Endodermal cell (in vitro differentiated cells): ENCODE results near the gene TSPAN33. TPM values are rescaled to one million over a fixed set of nuclear protein-coding genes. Genes with fewer than 3 reads are reported as not detected.

ENCODE experiments used
- DNase-seq: peaks from one replicate; pipeline ENCODE4 v3.0.0-alpha.2; 2017
- H3K27ac ChIP-seq: 2 replicates; pipeline ENCODE4 v1.5.1; 2013; ENCODE audit warnings: mild to moderate bottlenecking, low read depth, low read length, moderate library complexity
- H3K27me3 ChIP-seq: 2 replicates; pipeline ENCODE4 v1.6.1; 2013; ENCODE audit warnings: mild to moderate bottlenecking, low read length, moderate library complexity; ENCODE audit not compliant: insufficient read depth, control insufficient read depth, poor library complexity, severe bottlenecking
- H3K36me3 ChIP-seq: 2 replicates; pipeline ENCODE4 v1.7.0; 2013; ENCODE audit warnings: mild to moderate bottlenecking, low read length, moderate library complexity; ENCODE audit not compliant: control insufficient read depth, insufficient read depth
- H3K4me1 ChIP-seq: one replicate; pipeline ENCODE4 v1.7.0; 2013; ENCODE audit warnings: low read length; ENCODE audit not compliant: control insufficient read depth, insufficient read depth
- H3K4me3 ChIP-seq: 2 replicates; pipeline ENCODE4 v1.5.1; 2013; ENCODE audit warnings: mild to moderate bottlenecking, low read length, moderate library complexity
- H3K9ac ChIP-seq: 2 replicates; pipeline ENCODE4 v1.6.1; 2013; ENCODE audit warnings: mild to moderate bottlenecking, low read length, moderate library complexity; ENCODE audit not compliant: poor library complexity, severe bottlenecking; ENCODE audit errors: extremely low read depth
- H3K9me3 ChIP-seq: 2 replicates; pipeline ENCODE4 v1.6.1; 2013; ENCODE audit warnings: mild to moderate bottlenecking, low read length, moderate library complexity; ENCODE audit not compliant: control insufficient read depth
- H3K27ac Mint-ChIP-seq: 2 replicates; pipeline ENCODE4 v1.8.0; 2020; ENCODE audit warnings: mixed read lengths
- H3K27me3 Mint-ChIP-seq: 2 replicates; pipeline ENCODE4 v1.8.0; 2021; ENCODE audit warnings: mild to moderate bottlenecking, mixed read lengths; ENCODE audit not compliant: insufficient read depth
- H3K36me3 Mint-ChIP-seq: 2 replicates; pipeline ENCODE4 v1.8.0; 2020; ENCODE audit warnings: low read depth, mixed read lengths
- H3K4me1 Mint-ChIP-seq: 2 replicates; pipeline ENCODE4 v1.8.0; 2020; ENCODE audit warnings: mixed read lengths
- H3K4me3 Mint-ChIP-seq: 2 replicates; pipeline ENCODE4 v1.8.0; 2020; ENCODE audit warnings: mild to moderate bottlenecking, moderate library complexity, mixed read lengths
- H3K9me3 Mint-ChIP-seq: 2 replicates; pipeline ENCODE4 v1.8.0; 2020; ENCODE audit warnings: mild to moderate bottlenecking, mixed read lengths
- CTCF ChIP-seq: fragments of 200-600 bp; sonication (generic); conservative IDR thresholded peaks from 2 replicates; pipeline ENCODE4 v1.5.0; 2021; ENCODE audit warnings: antibody characterized with exemption, mild to moderate bottlenecking
- WGBS, 2 experiments: methylation state at CpG; one replicate each; pipeline versions ENCODE4 v1.1.5 to v1.1.7; 2013; ENCODE audit warnings: missing lambda C conversion rate in 2 of 2, mixed read lengths in 1 of 2; ENCODE audit not compliant: insufficient coverage in 1 of 2, insufficient read length in 1 of 2; 5-methylcytosine and 5-hydroxymethylcytosine counted together
- total RNA-seq, 2 donors: library from RNA; stranded (reverse); fragmentation: NEBNext Ultra II Directional in 1 of 2; extraction: Animal tissue kit (Norgen Biotek cat#: 25700) in 1 of 2; gene quantifications; 2 replicates in 1 of 2; 3 replicates in 1 of 2; pipeline ENCODE4 v1.2.1, GENCODE V29; 2021

TSPAN33 gene
- total RNA-seq, 2 donors from 2014 or later = 33.2 to 35.6 TPM

DNA sequence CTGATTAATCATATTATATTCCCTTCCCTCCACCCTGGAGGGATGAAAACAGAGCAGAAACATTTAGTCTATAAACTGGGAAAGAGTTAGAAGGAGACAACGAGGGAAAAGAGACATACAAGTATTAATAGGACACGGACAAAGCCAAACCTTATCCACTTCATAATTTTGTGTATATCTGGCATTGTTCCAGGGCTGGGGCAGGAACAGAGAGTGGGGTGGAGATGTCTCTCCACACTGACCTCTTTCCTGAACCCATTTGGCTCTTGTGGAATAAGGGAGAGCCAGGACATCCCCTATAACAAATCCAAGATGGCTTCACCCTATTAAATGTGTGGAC lies 43.7 kb upstream of the TSPAN33 start:
- Mint-ChIP-seq H3K4me1 (peaks cover 11% of the 10 kb centered on the region), H3K27ac (no peak overlapping the region)
- TF ChIP-seq CTCF = no peak

DNA sequence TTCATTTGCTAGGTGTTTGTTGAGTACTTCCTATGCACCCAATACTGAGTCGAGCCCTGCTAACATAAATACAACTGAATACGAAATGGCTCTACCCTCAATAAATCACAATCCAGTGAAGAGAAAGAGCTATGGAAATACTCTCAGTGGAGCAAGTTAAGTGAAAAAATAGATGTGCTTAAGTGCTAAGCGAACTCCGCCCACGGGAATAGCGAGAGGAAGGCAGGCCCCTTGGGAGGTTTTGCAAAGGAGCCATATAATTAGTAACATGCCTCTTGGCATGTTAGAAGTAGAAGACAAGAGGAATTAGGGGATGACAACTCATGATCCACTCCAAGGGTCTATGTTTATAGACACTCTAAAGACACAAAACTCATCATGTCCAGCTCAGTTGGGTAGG lies 42.8 kb upstream of the TSPAN33 start:
- H3K27me3 ChIP-seq = no peaks in the 10 kb centered on the region
- TF ChIP-seq CTCF = no peak
- H3K9me3 ChIP-seq = no peaks in the 10 kb centered on the region
- no peak overlapping the region for H3K27ac Mint-ChIP-seq
- no peaks in the 10 kb centered on the region for H3K9me3 Mint-ChIP-seq
- H3K4me1 ChIP-seq = peaks cover 4% of the 10 kb centered on the region
- 91 to 100% methylated on average over 1 to 6 of the region's 6 CpGs for WGBS, 2 experiments
- no peak overlapping the region for H3K4me3 Mint-ChIP-seq
- H3K27me3 Mint-ChIP-seq = peaks cover 4% of the 10 kb centered on the region
- peaks cover 11% of the 10 kb centered on the region for H3K4me1 Mint-ChIP-seq
- H3K4me3 ChIP-seq = no peak overlapping the region
- H3K9ac ChIP-seq = no peak overlapping the region
- DNase-seq = no peak
- H3K36me3 ChIP-seq = no peaks in the 10 kb centered on the region
- no peaks in the 10 kb centered on the region for H3K36me3 Mint-ChIP-seq
- no peak overlapping the region for H3K27ac ChIP-seq

More for the DNA sequence above, 43.7 kb upstream of the TSPAN33 start:
- no peaks in the 10 kb centered on the region for H3K36me3 Mint-ChIP-seq
- peaks cover 10% of the 10 kb centered on the region for H3K27me3 Mint-ChIP-seq
- no peak overlapping the region for H3K4me3 Mint-ChIP-seq
- Histone ChIP-seq H3K4me3 (no peak overlapping the region), H3K36me3 (no peaks in the 10 kb centered on the region), H3K27me3 (no peaks in the 10 kb centered on the region), H3K9ac (no peak overlapping the region), H3K9me3 (no peaks in the 10 kb centered on the region), H3K27ac (no peak overlapping the region), H3K4me1 (peaks cover 4% of the 10 kb centered on the region)
- no peak for DNase-seq
- WGBS, 2 experiments = 80 to 84% methylated on average over 1 to 2 of the region's 2 CpGs
- no peaks in the 10 kb centered on the region for H3K9me3 Mint-ChIP-seq

DNA sequence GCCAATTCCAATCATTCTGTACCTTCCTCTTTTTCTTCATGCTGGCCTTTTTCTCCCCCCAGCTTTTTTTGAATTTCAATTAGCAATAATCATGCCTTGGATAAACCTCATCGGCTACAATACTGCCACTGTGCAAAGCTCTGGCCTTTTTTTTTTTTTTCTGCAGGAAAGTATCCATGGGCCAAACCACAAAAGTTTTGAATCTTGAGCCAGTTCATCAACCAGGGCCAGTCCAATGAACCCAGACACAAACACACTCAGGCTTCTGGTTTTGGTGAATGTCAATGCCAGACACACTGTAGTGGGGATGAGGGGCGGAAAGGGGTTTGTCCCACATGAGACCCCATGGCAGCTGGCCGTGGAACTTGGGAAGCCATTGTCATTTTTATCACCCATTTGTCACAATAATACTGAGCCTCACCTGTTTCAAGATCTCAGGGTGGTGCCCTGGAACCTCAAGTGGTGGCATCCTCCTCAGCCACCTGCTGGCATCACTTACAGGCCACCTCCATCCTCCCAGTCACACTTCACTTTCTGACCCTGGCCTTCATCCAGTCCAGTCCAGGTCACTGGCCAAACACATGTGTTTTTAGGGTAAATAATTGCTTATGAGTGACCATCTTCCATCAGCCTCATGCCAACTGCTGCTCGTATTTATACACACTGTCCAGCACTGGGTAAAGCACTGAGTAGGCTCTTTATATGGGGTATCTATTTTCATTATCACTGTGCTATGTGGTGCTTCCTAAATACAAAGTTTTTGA lies 40.8 kb upstream of the TSPAN33 start:
- Mint-ChIP-seq H3K4me1 (peaks cover 13% of the 10 kb centered on the region), H3K4me3 (no peak overlapping the region), H3K36me3 (no peaks in the 10 kb centered on the region), H3K9me3 (no peaks in the 10 kb centered on the region), H3K27ac (no peak overlapping the region), H3K27me3 (peaks cover 2% of the 10 kb centered on the region)
- no peak for DNase-seq
- Histone ChIP-seq H3K4me1 (peaks cover 2% of the 10 kb centered on the region), H3K4me3 (no peak overlapping the region), H3K9me3 (no peaks in the 10 kb centered on the region), H3K9ac (no peak overlapping the region), H3K27ac (no peak overlapping the region), H3K27me3 (no peaks in the 10 kb centered on the region), H3K36me3 (no peaks in the 10 kb centered on the region)
- 92 to 100% methylated on average over 1 to 4 of the region's 4 CpGs for WGBS, 2 experiments
- TF ChIP-seq CTCF = no peak
